Liver (tissue), 9 donors: ENCODE data around the gene RALGPS1. TPM values are rescaled to one million over a fixed set of nuclear protein-coding genes. Genes with fewer than 3 reads are reported as not detected.

ENCODE experiments used
- DNase-seq: peaks from one replicate; pipeline ENCODE4 v3.0.0-alpha.2; 2017; ENCODE audit warnings: low spot score
- H3K27ac ChIP-seq, 2 donors: one replicate each; pipeline ENCODE4 v1.7.0; 2013; ENCODE audit warnings: inconsistent platforms in 2 of 2, low read length in 2 of 2, control low read depth in 1 of 2, low read depth in 1 of 2, mild to moderate bottlenecking in 1 of 2
- H3K27me3 ChIP-seq, 4 donors: one replicate each; pipeline versions ENCODE4 v1.6.1 to v1.7.0; 2013; ENCODE audit warnings: low read length in 3 of 4, inconsistent platforms in 1 of 4, mild to moderate bottlenecking in 1 of 4, moderate library complexity in 1 of 4; ENCODE audit not compliant: control insufficient read depth in 4 of 4, insufficient read depth in 4 of 4
- H3K36me3 ChIP-seq, 4 donors: one replicate each; pipeline versions ENCODE4 v1.6.1 to v1.7.0; 2013; ENCODE audit warnings: low read length in 3 of 4, mild to moderate bottlenecking in 3 of 4, low read depth in 1 of 4, moderate library complexity in 1 of 4; ENCODE audit not compliant: control insufficient read depth in 4 of 4, insufficient read depth in 3 of 4
- H3K4me1 ChIP-seq, 4 donors: one replicate each; pipeline versions ENCODE4 v1.6.1 to v1.7.0; 2013; ENCODE audit warnings: low read length in 3 of 4, mild to moderate bottlenecking in 3 of 4, moderate library complexity in 1 of 4; ENCODE audit not compliant: control insufficient read depth in 4 of 4, insufficient read depth in 4 of 4
- H3K4me3 ChIP-seq, 3 donors: one replicate each; pipeline versions ENCODE4 v1.6.1 to v1.7.0; 2013; ENCODE audit warnings: low read length in 3 of 3, control low read depth in 1 of 3, low read depth in 1 of 3, mild to moderate bottlenecking in 1 of 3
- H3K9ac ChIP-seq, 2 donors: one replicate each; pipeline ENCODE4 v1.7.0; 2013; ENCODE audit warnings: low read length in 2 of 2, mild to moderate bottlenecking in 2 of 2, moderate library complexity in 2 of 2, control low read depth in 1 of 2, low read depth in 1 of 2
- H3K9me3 ChIP-seq, 4 donors: one replicate each; pipeline versions ENCODE4 v1.6.1 to v1.7.0; 2013; ENCODE audit warnings: low read length in 3 of 4; ENCODE audit not compliant: control insufficient read depth in 4 of 4
- ATF3 ChIP-seq: IDR thresholded peaks from 2 replicates; pipeline ENCODE4 v1.6.1; 2016; ENCODE audit warnings: antibody characterized with exemption
- FOXA1 ChIP-seq: IDR thresholded peaks from 2 replicates; pipeline ENCODE4 v1.6.1; 2016; ENCODE audit warnings: antibody characterized with exemption
- FOXA2 ChIP-seq: IDR thresholded peaks from 2 replicates; pipeline ENCODE4 v1.6.1; 2016; ENCODE audit warnings: antibody characterized with exemption
- GABPA ChIP-seq, 2 donors: IDR thresholded peaks in 1 of 2; conservative IDR thresholded peaks in 1 of 2; 2 replicates each; pipeline ENCODE4 v1.6.1; 2016; ENCODE audit warnings: antibody characterized with exemption in 2 of 2, mild to moderate bottlenecking in 1 of 2, moderate library complexity in 1 of 2
- HNF4A ChIP-seq, 2 donors: conservative IDR thresholded peaks; 2 replicates each; pipeline ENCODE4 v1.6.1; 2016; ENCODE audit warnings: antibody characterized with exemption in 2 of 2, mild to moderate bottlenecking in 2 of 2
- HNF4G ChIP-seq: IDR thresholded peaks from 2 replicates; pipeline ENCODE4 v1.6.1; 2016; ENCODE audit warnings: antibody characterized with exemption
- JUND ChIP-seq, 2 donors: IDR thresholded peaks; 2 replicates each; pipeline ENCODE4 v1.6.1; 2016; ENCODE audit warnings: antibody characterized with exemption in 2 of 2
- MAX ChIP-seq: IDR thresholded peaks from 2 replicates; pipeline ENCODE4 v1.6.1; 2016; ENCODE audit warnings: antibody characterized with exemption
- NR2F2 ChIP-seq: IDR thresholded peaks from 2 replicates; pipeline ENCODE4 v1.6.1; 2016; ENCODE audit warnings: antibody characterized with exemption
- REST ChIP-seq: IDR thresholded peaks from 2 replicates; pipeline ENCODE4 v1.6.1; 2016; ENCODE audit warnings: antibody characterized with exemption, mild to moderate bottlenecking
- RXRA ChIP-seq, 2 donors: IDR thresholded peaks; 2 replicates each; pipeline ENCODE4 v1.6.1; 2017 to 2018; ENCODE audit warnings: antibody characterized with exemption in 2 of 2, mild to moderate bottlenecking in 1 of 2
- SP1 ChIP-seq: IDR thresholded peaks from 2 replicates; pipeline ENCODE4 v1.6.1; 2018; ENCODE audit warnings: antibody characterized with exemption, mild to moderate bottlenecking
- TAF1 ChIP-seq: conservative IDR thresholded peaks from 2 replicates; pipeline ENCODE4 v1.6.1; 2016; ENCODE audit warnings: antibody characterized with exemption, mild to moderate bottlenecking
- YY1 ChIP-seq: IDR thresholded peaks from 2 replicates; pipeline ENCODE4 v1.6.1; 2016; ENCODE audit warnings: antibody characterized with exemption, mild to moderate bottlenecking
- ZBTB33 ChIP-seq: IDR thresholded peaks from 2 replicates; pipeline ENCODE4 v1.6.1; 2016; ENCODE audit warnings: antibody characterized with exemption
- WGBS: extraction: QIAGEN DNeasy Blood & Tissue Kit; methylation state at CpG from one replicate; pipeline ENCODE4 v1.1.7; 2013; 5-methylcytosine and 5-hydroxymethylcytosine counted together
- polyA plus RNA-seq, 2 donors: library from polyadenylated mRNA; stranded (reverse) in 1 of 2; unstranded in 1 of 2; fragments of 200-250 nt in 1 of 2; fragments of >200 nt in 1 of 2; fragmentation: Nextera tagmentation in 1 of 2; extraction: Ambion mirVana in 1 of 2; gene quantifications; one replicate each; pipeline versions ENCODE4 v1.2.1 to v1.2.3, GENCODE V29; 2013 to 2015
- total RNA-seq, 2 donors: library from RNA; depleted of rRNA; stranded (reverse); fragments of >200 nt; gene quantifications; one replicate each; pipeline ENCODE4 v1.2.3, GENCODE V29; 2014
- donor health status: healthy.
- donor health status: healthy.
- donor health status: healthy.
- donor health status: healthy.
- donor health status: healthy.

RALGPS1 gene
- total and polyA plus RNA-seq, 4 donors: 1.4 to 2.7 (median 2.0) TPM

- Histone ChIP-seq H3K36me3 (no peaks in the 10 kb centered on the region), H3K27me3 (no peaks in the 10 kb centered on the region), H3K27ac (no peak overlapping the region), H3K4me1 (no peaks in the 10 kb centered on the region), H3K9me3 (no peaks in the 10 kb centered on the region), H3K9ac (no peak overlapping the region), H3K4me3 (no peak overlapping the region)
- DNase-seq: no peak
- TF ChIP-seq GABPA (IDR thresholded peaks at IDR 0.05 in 1 of 2, conservative IDR thresholded peaks at IDR 0.05 in 1 of 2): no peak
- TF ChIP-seq JUND (IDR thresholded peaks at IDR 0.05): no peak
- TF ChIP-seq TAF1: no peak
- no peak for TF ChIP-seq NR2F2
- TF ChIP-seq YY1: no peak
- TF ChIP-seq HNF4A (conservative IDR thresholded peaks at IDR 0.05): no peak
- no peak for TF ChIP-seq HNF4G
- no peak for TF ChIP-seq MAX
- no peak for TF ChIP-seq REST
- no peak for TF ChIP-seq FOXA2
- TF ChIP-seq SP1: no peak
- WGBS: 92% methylated on average over 4 of the region's 4 CpGs
Observed at GRCh38 chr9:127237801-127238200, 323.2 kb downstream of the RALGPS1 start.

- no peaks in the 10 kb centered on the region for H3K9me3 ChIP-seq
- no peak overlapping the region for H3K9ac ChIP-seq
- no peak for DNase-seq
- no peak overlapping the region for H3K4me3 ChIP-seq
- no peak for TF ChIP-seq ATF3
- no peak for TF ChIP-seq RXRA (IDR thresholded peaks at IDR 0.05)
- TF ChIP-seq HNF4A (conservative IDR thresholded peaks at IDR 0.05): no peak
- TF ChIP-seq ZBTB33: no peak
- TF ChIP-seq FOXA2: no peak
- no peak for TF ChIP-seq NR2F2
- TF ChIP-seq TAF1: no peak
- TF ChIP-seq FOXA1: no peak
- no peak for TF ChIP-seq HNF4G
- no peak for TF ChIP-seq GABPA (IDR thresholded peaks at IDR 0.05 in 1 of 2, conservative IDR thresholded peaks at IDR 0.05 in 1 of 2)
- peaks cover 0 to 15% (median 9%) of the 10 kb centered on the region in 4 donors for H3K4me1 ChIP-seq
- WGBS: 87% methylated on average over 2 of the region's 2 CpGs
- no peaks in the 10 kb centered on the region for H3K36me3 ChIP-seq
- no peak overlapping the region for H3K27ac ChIP-seq
- no peaks in the 10 kb centered on the region for H3K27me3 ChIP-seq
Observed at GRCh38 chr9:127241354-127241753, 326.8 kb downstream of the RALGPS1 start.
